ENCODE measurements around the gene RNF169. TPM values are rescaled to one million over a fixed set of nuclear protein-coding genes. Genes with fewer than 3 reads are reported as not detected.
"Not testable (repeated sequence)": the region's sequence is repeated elsewhere in the genome, so short reads cannot be mapped to it uniquely, and the experiment has no call there.

The RNF169 gene
- total RNA-seq, 1 donor from 2014 or later, result 21.3 TPM

- Histone ChIP-seq H3K27me3 (no peaks in the 10 kb centered on the region), H3K4me1 (peaks cover 29% of the 10 kb centered on the region), H3K36me3 (peaks cover 20% of the 10 kb centered on the region), H3K4me3 (no peak overlapping the region), H3K27ac (no peak overlapping the region), H3K9me3 (no peaks in the 10 kb centered on the region)
- ATAC-seq, result no peak
- no peak for TF ChIP-seq CTCF (IDR thresholded peaks at IDR 0.05)
- intact Hi-C loops (cut with DNase I), result no loop called here
- no peak for DNase-seq
These were observed 69.8 kb downstream of the RNF169 start for GRCh38 chr11:74818283-74818946.

GRCh38 chr11:74819400-74819799 is 70.8 kb downstream of the RNF169 start:
- H3K4me3 ChIP-seq, result no peak overlapping the region
- DNase-seq, result no peak
- no peak overlapping the region for H3K27ac ChIP-seq
- ATAC-seq, result no peak
- intact Hi-C loops (cut with DNase I), result no loop called here
- H3K4me1 ChIP-seq, result peaks cover 29% of the 10 kb centered on the region
- no peaks in the 10 kb centered on the region for H3K27me3 ChIP-seq
- peaks cover 17% of the 10 kb centered on the region for H3K36me3 ChIP-seq
- no peak for TF ChIP-seq CTCF (IDR thresholded peaks at IDR 0.05)
- H3K9me3 ChIP-seq, result no peaks in the 10 kb centered on the region

- Histone ChIP-seq H3K27ac (no peak overlapping the region), H3K4me1 (peaks cover 29% of the 10 kb centered on the region), H3K36me3 (peaks cover 17% of the 10 kb centered on the region), H3K9me3 (no peaks in the 10 kb centered on the region), H3K27me3 (no peaks in the 10 kb centered on the region), H3K4me3 (no peak overlapping the region)
- ATAC-seq, result no peak
- TF ChIP-seq CTCF (IDR thresholded peaks at IDR 0.05), result no peak
- no peak for DNase-seq
- intact Hi-C loops (cut with DNase I), result no loop called here
These were observed 72.1 kb downstream of the RNF169 start for GRCh38 chr11:74820763-74821162.

GRCh38 chr11:74822170-74822569 is 73.5 kb downstream of the RNF169 start:
- no peaks in the 10 kb centered on the region for H3K9me3 ChIP-seq
- H3K27ac ChIP-seq, result peak overlapping the region; percentile 47
- ATAC-seq (no peak), DNase-seq (no peak)
- H3K27me3 ChIP-seq, result no peaks in the 10 kb centered on the region
- intact Hi-C loops (cut with DNase I), result no loop called here
- H3K4me1 ChIP-seq, result peaks cover 29% of the 10 kb centered on the region
- H3K36me3 ChIP-seq, result peaks cover 17% of the 10 kb centered on the region
- H3K4me3 ChIP-seq, result no peak overlapping the region
- no peak for TF ChIP-seq CTCF (IDR thresholded peaks at IDR 0.05)

GRCh38 chr11:74824285-74824982 is 75.8 kb downstream of the RNF169 start:
- Histone ChIP-seq H3K4me1 (peaks cover 22% of the 10 kb centered on the region), H3K27me3 (no peaks in the 10 kb centered on the region), H3K9me3 (no peaks in the 10 kb centered on the region), H3K27ac (no peak overlapping the region), H3K36me3 (no peaks in the 10 kb centered on the region), H3K4me3 (no peak overlapping the region)
- DNase-seq (no peak), ATAC-seq (no peak)
- TF ChIP-seq CTCF (IDR thresholded peaks at IDR 0.05), result no peak
- intact Hi-C loops (cut with DNase I), result no loop called here

GRCh38 chr11:74825596-74825995 is 76.9 kb downstream of the RNF169 start:
- intact Hi-C loops (cut with DNase I); ATAC-seq; H3K27ac ChIP-seq; H3K4me3 ChIP-seq; H3K36me3 ChIP-seq; H3K27me3 ChIP-seq; DNase-seq; H3K9me3 ChIP-seq: not testable (repeated sequence)
- H3K4me1 ChIP-seq, result peaks cover 16% of the 10 kb centered on the region
